ENCODE measurements around the gene DPP4.
"Not testable (repeated sequence)": the region's sequence is repeated elsewhere in the genome, so short reads cannot be mapped to it uniquely, and the experiment has no call there.

The DPP4 gene

DNA sequence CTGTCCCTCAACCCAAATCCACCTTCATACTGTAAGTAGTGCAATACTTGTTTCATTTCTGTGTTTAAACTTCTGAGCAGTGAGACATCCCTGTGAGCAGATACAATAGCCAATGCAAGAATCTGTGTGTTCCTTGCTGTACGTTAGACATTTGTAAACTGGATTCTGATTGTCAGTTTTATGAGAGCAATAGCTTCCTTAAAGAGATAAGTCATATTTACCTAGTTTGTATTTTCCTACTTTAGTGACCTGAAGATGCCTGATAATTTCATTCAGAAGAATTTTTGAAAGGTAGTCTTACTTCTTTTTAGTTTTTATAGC lies 90.7 kb downstream of the DPP4 start:
- DNase-seq, result no peak

DNA sequence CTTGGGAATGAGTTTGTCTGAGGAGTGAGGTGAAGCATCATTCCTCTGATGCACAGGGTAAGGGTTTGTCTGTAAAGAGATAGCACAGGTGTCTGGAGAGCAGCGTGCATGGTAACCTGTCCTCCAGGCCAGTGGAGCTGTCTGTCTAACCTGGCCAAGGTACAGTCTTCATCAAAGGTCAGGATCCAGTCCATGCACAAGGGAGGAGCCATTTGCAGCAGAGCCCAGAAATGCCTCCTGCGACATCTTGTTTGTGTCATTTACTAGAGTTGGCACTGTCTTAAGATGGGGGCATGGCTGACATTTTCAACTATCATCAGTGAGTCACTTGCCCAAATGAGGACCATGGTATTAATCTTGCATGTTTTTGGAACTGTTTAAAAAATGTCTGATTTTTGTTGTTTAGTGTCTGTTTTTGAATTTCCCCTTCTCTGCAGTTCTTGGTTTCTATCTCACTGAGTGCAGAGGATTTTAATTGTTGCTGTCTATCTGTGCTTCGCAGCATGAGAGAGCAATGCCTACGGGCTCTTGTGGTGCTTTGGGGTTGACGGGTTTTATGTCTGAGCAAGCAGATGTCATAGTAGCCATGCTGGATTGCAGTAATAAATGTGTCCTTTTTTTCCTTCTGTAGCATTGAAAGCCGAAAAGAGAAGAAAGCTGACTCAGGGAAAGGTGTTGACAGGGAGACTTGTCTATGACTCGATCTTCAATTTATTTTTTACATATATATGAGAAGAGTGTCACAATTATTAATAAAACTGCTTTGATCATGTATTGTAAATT lies 91.3 kb downstream of the DPP4 start:
- DNase-seq, result no peak

DNA sequence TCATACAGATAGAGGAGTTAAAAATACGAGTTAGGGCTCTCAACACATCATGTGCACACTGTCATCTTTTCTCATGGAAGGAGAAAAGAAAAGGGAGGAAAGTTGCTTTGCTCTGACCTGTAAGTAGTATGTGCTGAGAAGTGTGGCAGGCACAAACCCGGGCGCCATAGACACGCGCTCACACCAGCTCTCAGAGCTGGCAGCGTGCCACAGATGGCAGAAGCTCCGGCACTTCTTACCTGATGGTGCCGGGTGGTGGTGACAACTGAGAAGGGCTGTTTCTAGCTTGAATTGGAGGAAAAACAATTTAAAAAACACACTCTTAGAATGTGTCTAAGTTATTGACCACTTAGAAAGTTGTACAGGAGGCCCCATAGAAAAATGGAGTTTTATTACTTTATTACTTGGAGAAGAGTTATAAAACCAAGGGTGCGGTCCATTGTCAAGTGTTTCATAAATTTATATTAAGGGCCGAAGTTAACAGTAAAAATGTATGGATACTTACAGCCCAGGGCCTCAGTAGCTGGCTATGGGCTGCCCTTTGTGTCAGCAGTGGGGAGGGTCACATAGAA lies 92.2 kb downstream of the DPP4 start:
- DNase-seq, result no peak

GRCh38 chr2:161980976-161981375 lies 93.0 kb downstream of the DPP4 start:
- no peak for DNase-seq

- DNase-seq, result no peak
Measured at GRCh38 chr2:161979490-161979889, 94.5 kb downstream of the DPP4 start.

DNA sequence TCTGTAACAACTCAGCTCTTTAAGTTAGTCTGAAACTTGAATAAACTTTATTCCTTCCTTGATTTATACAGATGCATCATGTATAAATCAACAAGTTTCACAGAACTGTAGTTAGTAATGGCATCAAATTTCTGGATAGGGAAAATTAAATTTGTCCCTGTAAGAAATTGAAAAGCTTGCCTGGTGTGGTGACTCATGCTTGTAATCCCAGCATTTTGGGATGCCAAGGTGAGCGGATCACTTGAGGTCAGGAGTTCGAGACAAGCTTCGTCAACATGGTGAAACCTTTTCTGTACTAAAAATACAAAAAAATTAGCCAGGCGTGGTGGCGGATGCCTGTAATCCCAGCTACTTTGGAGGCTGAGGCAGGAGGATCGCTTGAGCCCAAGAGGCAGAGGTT lies 96.1 kb downstream of the DPP4 start:
- DNase-seq, result not testable (repeated sequence)

- no peak for DNase-seq
Measured at GRCh38 chr2:161976917-161977316, 97.1 kb downstream of the DPP4 start.

DNA sequence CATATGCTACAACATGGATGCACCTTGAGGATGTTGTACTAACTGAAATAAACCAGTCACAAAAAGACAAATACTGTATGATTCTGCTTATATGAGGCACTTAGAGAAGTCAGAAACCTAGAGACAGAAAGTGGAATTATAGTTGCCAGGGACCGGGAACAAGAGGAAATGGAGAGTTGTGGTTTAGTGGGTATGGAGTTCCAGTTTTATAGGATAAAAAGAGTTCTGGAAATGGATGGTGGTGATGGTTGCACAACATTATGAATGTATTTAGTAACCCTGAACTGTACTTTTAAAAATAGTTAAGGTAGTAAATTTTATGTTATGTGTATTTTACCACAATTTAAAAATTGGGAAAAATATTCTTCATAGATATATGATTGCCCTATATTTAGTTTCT lies 97.7 kb downstream of the DPP4 start:
- no peak for DNase-seq

GRCh38 chr2:161975813-161976160 lies 98.2 kb downstream of the DPP4 start:
- no peak for DNase-seq

- DNase-seq, result no peak
Measured at GRCh38 chr2:161975062-161975812, 98.8 kb downstream of the DPP4 start.

DNA sequence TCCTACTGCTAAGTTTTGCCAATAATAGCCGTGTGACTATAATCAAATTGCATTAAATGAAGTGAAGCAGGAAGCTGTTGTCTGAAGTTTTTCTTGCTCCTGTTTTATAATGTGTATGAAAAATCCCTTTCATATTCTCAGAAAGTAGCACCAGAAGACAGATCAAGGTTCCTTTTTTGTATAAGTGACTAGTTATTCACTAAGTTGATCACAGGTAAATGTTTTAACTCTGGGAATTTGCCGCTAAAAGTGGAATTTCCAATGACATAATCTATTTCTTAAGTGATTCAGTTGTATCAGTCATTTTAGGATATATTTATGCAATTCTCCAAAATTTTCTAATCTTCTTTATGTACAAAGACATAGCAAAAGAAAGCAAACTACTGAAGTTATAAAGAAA lies 99.6 kb downstream of the DPP4 start:
- no peak for DNase-seq

- no peak for DNase-seq
Measured at GRCh38 chr2:161972866-161973265, 101.1 kb downstream of the DPP4 start.

GRCh38 chr2:161972232-161972631 lies 101.8 kb downstream of the DPP4 start:
- DNase-seq, result no peak

GRCh38 chr2:161971551-161971950 lies 102.5 kb downstream of the DPP4 start:
- DNase-seq, result no peak

DNA sequence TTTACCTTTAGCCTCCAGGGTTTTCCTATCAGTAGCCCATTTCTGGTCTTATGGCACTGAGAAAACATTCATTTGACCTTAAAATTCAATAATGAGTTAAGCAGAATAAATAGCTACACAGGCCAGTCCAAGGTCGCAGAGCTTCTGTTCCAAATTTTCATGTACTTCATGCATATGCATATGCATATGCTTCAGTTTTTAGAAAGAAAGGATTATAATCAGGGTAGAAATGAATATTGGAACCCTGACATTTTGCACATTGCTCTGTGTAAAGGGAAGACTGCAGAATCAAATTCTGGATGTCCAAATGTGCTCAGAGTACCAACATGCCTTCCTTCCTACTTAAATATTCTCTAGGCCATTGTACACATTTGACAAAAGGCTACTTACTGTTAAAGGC lies 104.9 kb downstream of the DPP4 start:
- no peak for DNase-seq

DNA sequence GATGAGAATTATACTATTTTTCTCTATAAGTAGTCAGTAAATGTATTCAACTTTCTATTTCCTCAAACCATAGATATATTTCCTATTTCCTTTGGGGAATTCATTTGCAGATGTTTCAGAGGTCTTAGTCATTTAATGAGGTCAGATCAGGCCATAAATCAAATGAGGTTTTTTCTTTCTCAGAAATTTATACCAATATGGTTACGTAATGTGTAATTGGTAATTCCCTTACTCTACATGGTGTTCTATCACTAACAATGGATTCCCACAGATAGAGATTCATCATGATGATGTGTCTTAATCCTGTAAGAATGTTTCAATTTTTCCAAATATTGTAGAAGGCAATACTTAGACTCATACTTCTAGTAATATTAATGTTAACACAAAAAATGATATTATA lies 108.0 kb downstream of the DPP4 start:
- no peak for DNase-seq

GRCh38 chr2:161964160-161964559 lies 109.9 kb downstream of the DPP4 start:
- DNase-seq, result no peak

GRCh38 chr2:161962160-161962559 lies 111.9 kb downstream of the DPP4 start:
- no peak for DNase-seq

DNA sequence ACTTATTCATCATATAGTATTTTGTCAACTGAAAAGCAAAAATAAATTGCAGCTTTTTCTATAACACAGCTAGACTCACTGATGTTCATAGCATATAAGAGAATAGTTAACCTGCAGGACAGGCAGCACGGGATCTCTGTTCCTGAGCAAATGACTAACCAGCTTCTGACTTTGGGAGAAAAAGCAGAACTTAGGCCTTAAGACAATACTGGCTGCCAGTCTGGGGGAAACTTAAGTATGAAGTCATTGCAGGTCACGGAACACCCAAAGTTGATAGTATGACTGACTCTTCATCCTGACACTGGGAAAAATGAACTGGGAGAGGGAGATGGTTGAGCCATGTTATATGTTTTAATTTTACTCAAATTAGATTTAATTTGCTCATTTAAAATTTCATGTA lies 113.0 kb downstream of the DPP4 start:
- DNase-seq, result no peak

GRCh38 chr2:161956738-161957137 lies 117.3 kb downstream of the DPP4 start:
- no peak for DNase-seq

- DNase-seq, result no peak
Measured at GRCh38 chr2:161955211-161955610, 118.8 kb downstream of the DPP4 start.

DNA sequence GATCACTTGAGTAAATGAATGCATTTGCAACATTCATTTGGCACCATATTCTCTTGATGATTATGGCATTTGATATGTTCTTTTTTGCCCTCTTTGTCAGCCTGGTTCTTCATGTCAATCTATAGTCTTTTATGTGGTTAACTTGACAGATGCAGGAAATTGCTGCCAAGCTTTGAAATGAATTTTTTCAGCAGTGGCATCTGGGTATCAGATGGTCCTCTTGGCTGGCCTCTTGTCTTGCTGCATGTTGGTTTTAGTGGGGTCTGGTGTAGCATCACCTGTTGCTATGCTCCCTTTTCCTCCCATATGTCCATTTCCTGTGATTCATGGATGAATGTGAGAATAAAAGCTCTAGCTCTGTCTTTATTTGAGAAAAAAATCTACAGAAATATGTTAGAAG lies 119.9 kb downstream of the DPP4 start:
- DNase-seq, result no peak

- not testable (repeated sequence) for DNase-seq
Measured at GRCh38 chr2:161953367-161953766, 120.6 kb downstream of the DPP4 start.

DNA sequence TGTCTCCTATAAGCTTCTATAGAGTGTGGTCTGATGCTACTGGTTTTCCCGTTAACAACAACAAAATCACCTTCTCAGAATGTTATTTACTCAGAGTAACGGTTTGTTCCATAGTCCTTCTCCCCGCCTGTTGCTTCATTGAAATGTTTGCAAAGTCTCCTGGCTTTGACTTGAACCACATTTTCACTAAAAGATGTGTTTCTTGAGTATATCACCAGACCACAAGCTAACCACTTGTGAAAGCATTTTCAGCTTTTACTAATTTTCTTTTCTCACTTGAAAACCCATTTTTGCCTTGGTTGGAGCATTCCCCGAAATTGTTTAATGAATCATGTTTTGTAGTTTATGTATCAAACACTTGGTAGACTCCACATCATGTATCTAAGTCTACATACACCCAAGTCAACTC lies 121.2 kb downstream of the DPP4 start:
- DNase-seq, result no peak

- no peak for DNase-seq
Measured at GRCh38 chr2:161947836-161948235, 126.2 kb downstream of the DPP4 start.

Data from activated CD4-positive, alpha-beta T cell treated with anti-CD3 and anti-CD28 coated beads for 48 hours (primary cell).